Measurements from ENCODE around the gene TOM1. TPM values are rescaled to one million over a fixed set of nuclear protein-coding genes. Genes with fewer than 3 reads are reported as not detected.

Gene TOM1
- total and polyA plus RNA-seq, 2 of the 13 experiments (the other 11 are each of a cell fraction or from before 2014, with no cell fraction given), result 30.8 to 87.3 TPM

GRCh38 chr22:35328472-35328885, 28.8 kb downstream of the TOM1 start (continued):
- TF ChIP-seq PCBP2 (optimal IDR thresholded peaks at IDR 0.05; ENCODE audit: low read depth, low read length, poor library complexity, severe bottlenecking) (no peak), PRDM15 (CRISPR knock-in tag; IDR thresholded peaks at IDR 0.05) (peak; percentile 95), GPBP1L1 (CRISPR knock-in tag; IDR thresholded peaks at IDR 0.05) (no peak), ZBTB7B (CRISPR knock-in tag; IDR thresholded peaks at IDR 0.05) (peak; percentile 98), CBX1 (IDR thresholded peaks at IDR 0.05; ENCODE audit: low read depth) (peak; percentile 47), KLF12 (CRISPR knock-in tag; IDR thresholded peaks at IDR 0.05; ENCODE audit: borderline replicate concordance) (no peak; the same call in 1 of the 2 replicates), RERE (CRISPR knock-in tag; IDR thresholded peaks at IDR 0.05; ENCODE audit: low read depth) (peak; percentile 83), NFE2L1 (CRISPR knock-in tag; IDR thresholded peaks at IDR 0.05; ENCODE audit: borderline replicate concordance) (no peak), ZBTB33 (CRISPR knock-in tag; IDR thresholded peaks at IDR 0.05) (peak; percentile 90), ZMYM3 (CRISPR knock-in tag; IDR thresholded peaks at IDR 0.05) (peak; percentile 92), GATA4 (IDR thresholded peaks at IDR 0.05; ENCODE audit: borderline replicate concordance, low read depth) (no peak), IRF1 (CRISPR knock-in tag; IDR thresholded peaks at IDR 0.05; ENCODE audit: low read depth) (no peak), GFI1 (CRISPR knock-in tag; IDR thresholded peaks at IDR 0.05; ENCODE audit: borderline replicate concordance) (peak; percentile 52; the same call in 1 of the 2 replicates), ZKSCAN1 (IDR thresholded peaks at IDR 0.05; ENCODE audit: low read length) (no peak), ZNF839 (CRISPR knock-in tag; IDR thresholded peaks at IDR 0.05; ENCODE audit: borderline replicate concordance) (no peak), JUNB (CRISPR knock-in tag; IDR thresholded peaks at IDR 0.05; ENCODE audit: borderline replicate concordance) (no peak), SMAD9 (CRISPR knock-in tag; IDR thresholded peaks at IDR 0.05) (no peak)
